ENCODE data around the gene ACBD4.
A peak's percentile ranks its signal among the peaks of the same experiment; 100 is the strongest.

The ACBD4 gene

DNA sequence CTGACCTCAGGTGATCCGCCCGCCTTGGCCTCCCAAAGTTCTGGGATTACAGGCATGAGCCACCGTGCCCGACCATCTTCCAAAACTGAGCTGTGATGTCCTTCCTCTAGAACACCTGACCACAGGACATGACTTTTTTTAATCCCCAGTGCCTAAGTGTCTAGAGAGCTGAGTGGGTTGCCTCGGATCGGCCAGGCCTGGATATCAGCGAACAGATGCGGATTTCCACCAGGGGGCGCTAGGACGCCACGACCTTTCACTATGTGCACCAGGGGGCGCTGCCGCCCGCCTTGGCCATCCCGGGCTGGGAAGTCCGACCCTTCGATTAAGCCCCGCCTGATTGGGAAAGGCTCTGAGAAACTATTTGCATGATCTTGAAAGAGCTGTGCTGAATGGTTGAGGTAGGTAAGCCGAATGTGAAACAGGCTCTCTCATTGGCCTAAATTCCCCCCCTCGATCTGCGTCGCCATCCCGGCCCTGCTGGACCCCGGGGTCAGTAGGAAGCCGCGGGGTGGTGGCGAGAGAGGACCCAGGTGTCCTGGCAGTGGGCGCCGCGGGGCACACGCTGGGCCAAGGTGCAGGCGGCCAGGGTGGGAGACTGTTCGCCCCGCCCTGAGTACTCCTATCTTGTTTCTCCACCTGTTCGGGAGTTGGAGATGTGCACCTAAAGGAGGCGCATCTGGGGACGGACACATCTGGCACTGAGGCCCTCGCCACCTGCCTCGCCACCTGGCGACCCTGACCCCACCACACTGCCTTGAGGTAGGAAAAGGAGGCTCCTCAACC, at the start of gene ACBD4:
Gene ACBD4, plus strand, starts transcription at position 496 of the 786 bp plus-strand sequence. CDS start 458 bp downstream, outside the sequence.
- DNase-seq = peak; percentile 97

DNA sequence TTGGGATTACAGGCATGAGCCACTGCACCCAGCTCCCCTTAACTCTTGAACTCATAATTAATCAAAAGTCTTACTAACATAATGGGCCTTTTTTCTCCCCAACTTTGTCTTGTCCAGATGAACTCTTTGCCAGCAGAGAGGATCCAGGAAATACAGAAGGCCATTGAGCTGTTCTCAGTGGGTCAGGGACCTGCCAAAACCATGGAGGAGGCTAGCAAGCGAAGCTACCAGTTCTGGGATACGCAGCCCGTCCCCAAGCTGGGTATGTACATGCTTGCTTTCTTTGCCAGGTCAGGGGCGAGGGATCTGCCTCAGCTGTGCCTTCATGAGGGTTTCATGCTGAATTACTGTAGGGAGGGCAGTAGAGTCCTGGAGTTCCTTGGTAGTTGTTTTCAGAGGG, 49.1 kb upstream of the ACBD4 start:
- no peak for DNase-seq

- DNase-seq = no peak
Measured at GRCh38 chr17:45086865-45087503, 48.5 kb upstream of the ACBD4 start.

DNA sequence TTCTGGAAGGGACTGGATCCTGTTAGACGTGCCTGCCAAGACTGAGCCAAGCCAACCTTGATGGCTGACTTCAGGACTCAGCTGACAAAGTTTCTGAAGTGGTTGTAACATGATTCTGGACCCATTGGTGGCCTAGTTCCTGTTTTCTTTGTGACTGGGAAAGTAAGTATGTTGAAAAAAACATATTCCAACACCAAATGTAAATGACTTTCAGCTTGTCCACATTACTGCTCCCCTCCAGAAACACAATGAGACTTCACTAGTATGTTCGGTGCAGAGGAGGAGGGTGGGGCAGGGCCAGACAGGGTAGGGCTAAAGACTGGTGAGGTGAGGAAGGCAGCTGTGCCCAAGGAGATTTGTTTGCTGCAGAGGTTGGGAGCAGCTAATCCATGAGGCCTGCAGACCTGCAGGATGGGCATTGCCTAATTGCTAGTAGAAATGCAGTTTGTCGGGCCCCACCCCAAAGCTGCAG, 47.9 kb upstream of the ACBD4 start:
- DNase-seq = peak; percentile 28

DNA sequence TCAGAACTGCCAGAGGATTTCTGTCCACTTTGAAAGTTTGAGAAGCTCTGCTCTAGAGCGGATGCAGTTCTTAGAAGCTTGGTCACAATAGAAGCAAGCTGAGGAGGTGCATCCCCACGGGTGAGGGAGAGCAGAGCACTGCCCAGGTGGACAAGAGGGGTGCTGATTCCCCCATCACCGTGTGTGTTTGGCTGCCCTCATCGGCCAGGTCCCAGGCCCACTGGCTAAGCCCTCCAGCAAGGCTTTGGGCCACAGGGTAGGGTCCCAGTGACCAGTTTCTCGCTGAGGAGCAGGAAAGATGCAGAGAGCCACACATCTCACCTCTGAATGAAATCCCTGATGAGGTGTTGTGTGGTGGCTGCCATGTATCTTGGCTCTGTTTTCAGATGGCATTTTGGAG, 47.5 kb upstream of the ACBD4 start:
- DNase-seq = no peak

GRCh38 chr17:45088741-45089140, 46.7 kb upstream of the ACBD4 start:
- no peak for DNase-seq

GRCh38 chr17:45090711-45091110, 44.8 kb upstream of the ACBD4 start:
- no peak for DNase-seq

GRCh38 chr17:45091778-45092425, 43.6 kb upstream of the ACBD4 start:
- peak; percentile 27 for DNase-seq

DNA sequence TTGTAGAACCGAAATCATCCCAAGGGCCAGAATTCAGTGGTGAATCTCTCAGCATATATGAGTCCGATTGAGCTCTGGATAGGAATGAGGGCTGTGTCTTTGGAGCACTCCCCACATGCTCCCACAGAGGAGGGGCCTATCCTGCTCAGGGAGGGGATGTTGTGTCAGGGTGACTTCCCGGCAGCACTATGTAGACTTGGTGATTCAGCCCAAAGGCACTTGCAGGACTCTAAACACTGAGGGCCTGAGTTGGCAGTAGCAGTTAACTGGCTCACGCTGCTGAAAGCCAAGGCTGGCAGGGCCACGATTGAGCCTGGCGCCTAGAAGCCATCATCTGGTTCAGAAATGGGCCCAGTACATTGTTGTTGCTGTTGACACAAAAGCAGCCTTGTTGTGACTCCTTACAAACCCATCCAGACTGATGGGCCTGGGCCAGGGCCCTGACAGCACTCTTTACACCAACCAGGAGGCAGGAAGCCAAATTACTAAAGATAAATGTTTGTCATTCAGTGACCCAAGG, 42.5 kb upstream of the ACBD4 start:
- DNase-seq = peak; percentile 98

GRCh38 chr17:45093444-45094110, 41.9 kb upstream of the ACBD4 start:
- no peak for DNase-seq

- peak; percentile 30 for DNase-seq
Measured at GRCh38 chr17:45096141-45096540, 39.3 kb upstream of the ACBD4 start.

GRCh38 chr17:45096926-45097325, 38.6 kb upstream of the ACBD4 start:
- DNase-seq = no peak

DNA sequence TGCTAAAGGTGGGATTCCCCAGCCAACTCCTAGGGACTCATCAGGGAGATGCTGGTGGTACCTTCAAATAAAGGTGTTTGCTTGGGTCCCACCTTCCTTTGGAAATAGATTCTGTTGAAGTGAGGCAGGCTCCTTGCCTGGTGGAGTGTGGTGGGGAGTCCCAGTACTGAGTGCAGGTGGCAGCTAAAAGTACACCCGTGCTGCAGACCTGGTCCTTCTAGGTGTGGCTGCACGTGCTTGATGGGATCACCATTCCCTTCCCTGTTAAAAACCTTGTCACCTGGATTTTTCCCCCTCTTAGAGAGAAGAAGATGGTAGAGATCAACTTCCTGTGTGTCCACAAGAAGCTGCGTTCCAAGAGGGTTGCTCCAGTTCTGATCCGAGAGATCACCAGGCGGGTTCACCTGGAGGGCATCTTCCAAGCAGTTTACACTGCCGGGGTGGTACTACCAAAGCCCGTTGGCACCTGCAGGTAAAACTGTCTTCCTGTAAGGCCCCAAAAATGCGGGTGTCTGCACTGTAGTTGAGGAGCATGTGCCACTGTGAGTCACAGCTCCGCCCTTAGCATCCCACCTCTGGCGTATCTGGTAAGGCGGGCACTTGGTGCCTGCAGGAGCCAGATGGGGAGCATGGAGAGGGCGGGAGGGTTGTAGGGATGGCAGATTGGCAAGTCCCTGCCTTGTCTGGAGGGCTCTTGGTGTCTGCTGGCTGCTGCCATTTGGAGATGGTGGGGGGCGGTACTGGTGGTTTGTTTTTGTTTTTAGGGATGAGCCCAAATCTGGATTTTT, 37.2 kb upstream of the ACBD4 start:
- no peak for DNase-seq

DNA sequence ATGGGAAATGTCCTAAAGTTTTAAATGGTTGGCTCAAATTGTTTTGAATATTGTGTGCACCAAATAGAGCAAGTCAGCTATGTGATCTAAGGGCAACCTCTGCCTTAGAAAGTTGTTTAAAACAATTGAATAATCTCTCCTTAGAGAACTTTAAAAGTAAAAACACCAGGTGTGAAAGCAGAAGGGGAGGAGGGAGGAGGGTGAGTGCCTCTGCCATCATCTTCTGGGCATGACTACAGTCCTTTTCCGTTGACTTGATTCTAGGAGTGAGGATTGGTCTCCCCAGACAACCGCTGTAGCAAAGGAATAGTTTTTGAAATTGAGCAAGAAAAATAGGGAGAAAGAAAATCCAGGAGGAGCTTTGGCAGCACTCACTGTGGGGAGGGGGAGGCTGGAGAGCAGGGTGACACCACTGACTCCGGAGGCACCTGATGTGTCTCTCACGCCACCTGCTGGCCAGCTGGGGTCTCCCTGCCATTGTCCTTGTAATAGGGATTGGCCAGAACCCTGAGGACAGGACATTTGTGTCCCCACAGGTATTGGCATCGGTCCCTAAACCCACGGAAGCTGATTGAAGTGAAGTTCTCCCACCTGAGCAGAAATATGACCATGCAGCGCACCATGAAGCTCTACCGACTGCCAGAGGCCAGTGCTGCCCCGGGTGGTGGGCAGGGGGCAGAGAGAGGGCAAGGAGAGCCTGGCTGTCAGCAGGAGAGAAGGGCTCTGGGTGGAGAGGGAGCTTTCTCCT, 36.4 kb upstream of the ACBD4 start:
- DNase-seq = peak; percentile 68

DNA sequence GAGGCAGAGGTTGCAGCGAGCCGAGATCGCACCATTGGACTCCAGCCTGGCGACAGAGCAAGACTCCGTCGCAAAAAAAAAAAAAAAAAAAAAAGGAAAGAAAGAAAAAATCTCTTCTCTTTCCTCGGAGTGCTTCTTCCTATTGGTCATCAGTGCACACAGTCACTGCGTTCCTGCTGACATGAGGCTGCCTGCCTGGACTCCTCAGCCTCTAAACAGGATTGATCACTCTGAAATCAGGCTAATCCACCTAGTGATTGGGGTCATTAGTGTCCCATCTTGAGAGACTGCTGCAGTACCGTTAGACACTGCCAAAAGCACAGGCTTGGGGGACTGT, 34.0 kb upstream of the ACBD4 start:
- DNase-seq = no peak

DNA sequence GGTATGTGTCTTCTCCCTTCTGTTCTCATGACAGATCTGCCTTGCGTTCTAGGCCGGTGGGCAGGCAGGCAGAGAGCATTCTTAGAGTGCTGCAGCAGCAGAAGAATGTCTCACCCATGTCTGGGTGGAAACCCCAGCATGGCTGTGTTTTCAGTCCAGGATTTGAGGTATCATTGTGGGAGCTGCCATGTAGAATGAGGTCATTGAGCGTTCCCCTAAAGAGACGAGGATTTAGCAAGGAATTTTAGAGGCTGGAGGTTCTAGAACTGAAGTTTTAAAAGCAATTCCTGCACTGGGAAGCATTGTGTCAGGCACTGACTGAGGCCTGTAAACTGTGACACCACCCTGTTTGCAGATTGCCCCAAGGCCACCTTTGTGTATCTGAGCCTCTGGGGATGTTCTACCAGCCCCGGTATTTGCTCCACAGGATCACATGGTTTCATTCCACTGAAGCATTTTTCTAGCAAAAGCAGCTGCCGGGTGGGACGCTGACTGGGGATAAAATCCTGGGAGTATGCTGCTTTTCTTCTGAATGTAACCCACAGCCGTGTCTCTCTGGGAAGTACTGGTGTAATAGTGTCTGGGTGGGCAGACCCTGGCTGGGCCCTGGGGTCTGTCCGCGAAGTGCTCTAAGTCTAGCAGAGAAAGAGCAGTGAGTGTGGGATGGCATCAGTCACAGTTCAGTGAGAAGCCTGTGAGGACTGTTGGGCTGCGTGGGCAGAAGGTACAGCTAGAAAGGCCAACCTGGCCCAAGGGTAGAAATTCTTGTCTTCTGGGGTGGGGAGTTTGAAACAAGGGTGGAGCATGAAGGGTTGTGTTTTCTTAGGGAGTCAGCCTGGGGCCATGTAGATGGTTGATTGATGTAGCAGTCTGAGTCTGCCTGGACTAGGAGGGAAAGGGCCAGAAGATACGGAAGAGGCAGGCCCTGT, 33.3 kb upstream of the ACBD4 start:
- DNase-seq = no peak

DNA sequence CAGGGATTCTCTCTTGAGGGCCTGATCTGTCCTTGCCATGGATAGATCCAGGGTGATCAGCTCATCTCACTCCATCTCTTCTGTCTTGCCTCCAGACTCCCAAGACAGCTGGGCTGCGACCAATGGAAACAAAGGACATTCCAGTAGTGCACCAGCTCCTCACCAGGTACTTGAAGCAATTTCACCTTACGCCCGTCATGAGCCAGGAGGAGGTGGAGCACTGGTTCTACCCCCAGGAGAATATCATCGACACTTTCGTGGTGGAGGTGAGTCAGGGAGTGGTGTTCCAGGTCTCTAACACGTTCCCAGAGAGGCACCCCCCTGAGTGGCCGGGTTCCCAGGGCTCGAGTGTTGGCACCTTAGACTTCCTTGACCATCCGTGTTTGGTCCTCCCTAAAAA, 32.6 kb upstream of the ACBD4 start:
- no peak for DNase-seq

DNA sequence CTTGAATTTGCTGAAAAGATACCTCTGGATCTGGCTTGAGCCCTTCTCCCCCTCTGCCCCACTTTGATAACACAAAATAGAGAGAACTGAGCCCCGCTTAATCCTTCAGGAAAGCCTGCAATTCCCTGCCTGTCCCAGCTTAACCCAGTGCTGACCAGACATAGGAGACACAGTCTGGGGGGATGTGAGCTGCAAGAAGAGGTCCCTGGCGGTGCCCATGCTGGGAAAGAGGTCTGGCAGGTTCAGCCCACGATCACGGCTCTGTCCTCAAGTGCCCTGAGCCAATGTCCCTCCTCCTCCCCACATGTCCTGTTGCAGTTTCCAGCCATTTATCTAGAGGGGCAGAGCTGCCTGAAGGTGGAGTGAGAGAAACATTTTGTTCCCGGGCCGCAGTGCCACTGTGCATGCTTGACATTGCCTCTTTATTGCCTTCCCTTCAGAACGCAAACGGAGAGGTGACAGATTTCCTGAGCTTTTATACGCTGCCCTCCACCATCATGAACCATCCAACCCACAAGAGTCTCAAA, 32.2 kb upstream of the ACBD4 start:
- no peak for DNase-seq

DNA sequence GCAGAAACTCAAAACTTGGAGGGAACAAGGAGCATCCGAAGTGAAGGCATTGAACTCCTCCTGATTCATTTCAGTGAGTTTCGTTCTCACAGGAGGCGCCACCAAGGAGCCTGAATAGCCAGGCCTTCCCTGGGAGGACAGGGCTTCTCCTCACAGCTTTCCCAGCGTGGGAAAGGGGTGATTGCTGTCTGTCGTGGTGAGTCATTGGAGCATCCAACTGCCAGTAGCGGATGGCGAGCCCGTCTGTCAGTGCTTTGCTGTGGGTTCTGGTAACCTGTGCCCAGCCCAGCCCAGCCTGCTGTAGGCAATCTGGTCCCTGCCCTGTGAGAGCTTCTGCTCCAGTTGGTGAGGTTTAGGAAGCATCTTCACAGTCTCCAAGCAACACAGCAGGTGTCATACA, 31.5 kb upstream of the ACBD4 start:
- no peak for DNase-seq

GRCh38 chr17:45104497-45104896, 31.0 kb upstream of the ACBD4 start:
- no peak for DNase-seq
